CD4-positive, alpha-beta T cell treated with Interleukin-12 subunit alpha and Interleukin-12 subunit beta, for 1 hour (primary cell): Measurements from ENCODE around the gene CYB561D1.

ENCODE experiments used
- DNase-seq: peaks from one replicate; pipeline ENCODE4 v3.0.0-alpha.2; 2020

The CYB561D1 gene

GRCh38 chr1:109531826-109532364 is 38.0 kb downstream of the CYB561D1 start:
- DNase-seq: no peak

- peak; percentile 90 for DNase-seq
Observed at GRCh38 chr1:109532365-109533136, 38.7 kb downstream of the CYB561D1 start.

GRCh38 chr1:109534307-109534858 is 40.5 kb downstream of the CYB561D1 start:
- DNase-seq: no peak

- no peak for DNase-seq
Observed at GRCh38 chr1:109535481-109535880, 41.6 kb downstream of the CYB561D1 start.

GRCh38 chr1:109535971-109536491 is 42.1 kb downstream of the CYB561D1 start:
- DNase-seq: no peak

GRCh38 chr1:109537450-109538178 is 43.7 kb downstream of the CYB561D1 start:
- DNase-seq: no peak

- DNase-seq: no peak
Observed at GRCh38 chr1:109538827-109539555, 45.1 kb downstream of the CYB561D1 start.

- no peak for DNase-seq
Observed at GRCh38 chr1:109539676-109540075, 45.8 kb downstream of the CYB561D1 start, which contains the start of gene GPR61. GPR61 (plus strand) TSS chr1:109539872; CDS start chr1:109543023, 3,151 bp downstream.

- DNase-seq: no peak
Observed at GRCh38 chr1:109541102-109541501, 47.2 kb downstream of the CYB561D1 start.

- DNase-seq: no peak
Observed at GRCh38 chr1:109542657-109543056, 48.8 kb downstream of the CYB561D1 start.

GRCh38 chr1:109543283-109543987 is 49.5 kb downstream of the CYB561D1 start:
- DNase-seq: no peak

GRCh38 chr1:109543988-109544735 is 50.3 kb downstream of the CYB561D1 start:
- no peak for DNase-seq

GRCh38 chr1:109546311-109547109 is 52.6 kb downstream of the CYB561D1 start:
- DNase-seq: peak; percentile 91

GRCh38 chr1:109547463-109548320 is 53.8 kb downstream of the CYB561D1 start:
- peak; percentile 15 for DNase-seq

GRCh38 chr1:109548321-109549267 is 54.7 kb downstream of the CYB561D1 start, which contains the start of gene GNAI3:
GNAI3 (plus strand) TSS chr1:109548615; CDS start chr1:109548721, 106 bp downstream.
- peak; percentile 96 for DNase-seq
